GM12873 (cell line): ENCODE data around the gene RINL.

Experiments used
- CTCF ChIP-seq: IDR thresholded peaks from 2 replicates; pipeline ENCODE4 v1.5.1; 2012; ENCODE audit warnings: low read depth, mild to moderate bottlenecking, moderate library complexity, low read length, control low read depth; ENCODE audit not compliant: insufficient read depth; ENCODE audit errors: missing control alignments

Gene RINL

DNA sequence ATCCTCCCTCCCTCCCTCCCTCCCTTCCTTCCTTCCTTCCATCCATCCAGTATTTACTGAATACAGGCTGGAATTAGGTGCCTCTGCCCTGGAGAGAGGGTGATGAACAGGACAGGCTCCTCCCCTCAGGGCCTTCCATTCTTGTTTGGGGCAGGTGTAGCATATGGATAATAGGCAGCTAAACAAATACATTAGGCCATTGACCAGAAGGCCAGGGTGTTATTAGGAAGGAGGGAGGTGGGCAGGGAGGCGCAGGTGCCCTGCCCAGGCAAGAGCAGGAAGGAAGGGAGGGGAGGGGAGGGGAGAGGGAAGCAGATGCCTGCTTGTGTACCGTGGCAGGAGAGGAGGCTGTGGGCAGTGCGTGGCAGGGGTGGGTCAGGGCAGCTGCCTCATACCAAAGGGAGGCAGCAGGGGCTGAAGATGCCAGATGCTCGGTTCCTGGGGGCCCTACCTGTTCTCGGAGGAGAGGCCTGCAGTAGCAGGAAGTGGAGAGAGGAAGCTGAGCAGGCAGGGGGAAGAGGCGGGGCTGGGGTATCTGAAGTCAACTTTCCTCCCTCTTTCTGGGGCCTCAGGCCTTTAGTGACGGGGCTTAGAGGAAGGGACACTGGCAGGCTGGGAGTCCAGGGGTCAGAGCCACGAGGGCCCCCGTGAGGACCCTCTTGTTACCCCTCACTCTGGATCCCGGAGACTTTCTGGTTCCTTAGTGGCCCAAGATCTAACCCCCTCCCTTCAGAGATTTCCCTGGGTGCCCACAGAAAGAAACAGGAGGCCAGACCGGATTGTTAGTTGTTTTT lies at the start of gene RINL:
TSS of gene RINL (minus strand) at position 495 of the 794 bp plus-strand sequence. CDS start 1,533 bp downstream, outside the sequence.
- TF ChIP-seq CTCF: no peak

DNA sequence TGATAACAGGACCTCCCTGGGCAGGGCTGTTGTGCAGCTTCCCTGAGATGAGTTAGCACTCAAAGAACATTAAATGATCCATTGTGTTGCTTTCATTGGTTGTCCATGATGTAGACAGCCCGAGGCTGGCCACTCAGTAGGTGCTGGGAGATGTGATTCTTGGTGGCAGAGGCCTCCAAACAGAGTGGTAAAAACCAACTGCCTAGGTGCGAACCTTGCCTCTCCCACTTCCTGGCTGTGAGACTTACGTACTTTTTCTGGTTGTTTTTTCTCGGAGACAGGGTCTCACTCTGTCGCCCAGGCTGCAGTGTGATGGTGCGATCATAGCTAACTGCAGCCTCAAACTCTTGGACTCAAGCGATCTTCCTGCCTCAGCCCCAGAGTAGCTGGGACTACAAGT lies 46.3 kb upstream of the RINL start:
- no peak for TF ChIP-seq CTCF

- TF ChIP-seq CTCF: no peak
Measured at GRCh38 chr19:38922482-38922881, 44.4 kb upstream of the RINL start.

DNA sequence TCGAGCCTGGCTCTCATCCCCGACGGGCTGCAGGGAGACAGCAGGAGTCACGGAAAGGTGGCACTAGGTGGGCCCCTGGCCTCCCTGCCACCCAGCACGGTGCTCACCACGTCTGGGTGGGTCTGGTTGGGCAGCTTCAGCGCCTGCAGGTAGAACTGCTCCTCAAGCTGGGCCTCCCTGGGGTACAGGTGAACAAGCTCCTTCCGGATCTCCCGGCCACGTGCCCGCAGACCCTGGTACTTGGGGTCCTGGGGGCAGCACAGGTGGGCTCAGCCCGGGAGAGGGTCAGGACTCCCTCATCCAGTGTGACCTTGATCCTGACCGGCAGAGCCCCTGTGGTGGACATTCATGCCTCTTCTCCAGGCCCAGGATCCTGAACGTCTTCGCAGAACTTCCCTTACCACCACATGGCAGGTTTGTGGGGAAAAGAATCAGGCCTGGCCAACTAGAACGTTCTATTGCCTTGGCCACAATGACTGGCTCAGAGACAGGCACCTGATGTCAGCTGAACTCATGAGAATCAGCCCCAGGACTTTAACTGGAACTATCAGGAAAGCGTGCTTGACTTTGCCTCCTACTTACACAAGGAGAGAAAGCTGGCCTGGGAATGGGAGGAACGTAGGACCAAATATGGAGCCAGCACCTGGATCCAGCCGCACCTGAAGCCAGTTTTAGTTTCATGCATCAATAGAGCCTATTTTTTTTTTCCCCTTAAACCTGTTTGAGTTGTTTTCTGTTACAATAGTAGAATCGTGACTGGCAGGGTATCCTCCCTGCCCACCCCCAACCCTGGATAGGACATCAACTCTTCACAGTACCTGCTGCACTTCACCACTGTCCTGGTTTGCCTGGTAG lies 43.6 kb upstream of the RINL start:
- TF ChIP-seq CTCF: no peak

DNA sequence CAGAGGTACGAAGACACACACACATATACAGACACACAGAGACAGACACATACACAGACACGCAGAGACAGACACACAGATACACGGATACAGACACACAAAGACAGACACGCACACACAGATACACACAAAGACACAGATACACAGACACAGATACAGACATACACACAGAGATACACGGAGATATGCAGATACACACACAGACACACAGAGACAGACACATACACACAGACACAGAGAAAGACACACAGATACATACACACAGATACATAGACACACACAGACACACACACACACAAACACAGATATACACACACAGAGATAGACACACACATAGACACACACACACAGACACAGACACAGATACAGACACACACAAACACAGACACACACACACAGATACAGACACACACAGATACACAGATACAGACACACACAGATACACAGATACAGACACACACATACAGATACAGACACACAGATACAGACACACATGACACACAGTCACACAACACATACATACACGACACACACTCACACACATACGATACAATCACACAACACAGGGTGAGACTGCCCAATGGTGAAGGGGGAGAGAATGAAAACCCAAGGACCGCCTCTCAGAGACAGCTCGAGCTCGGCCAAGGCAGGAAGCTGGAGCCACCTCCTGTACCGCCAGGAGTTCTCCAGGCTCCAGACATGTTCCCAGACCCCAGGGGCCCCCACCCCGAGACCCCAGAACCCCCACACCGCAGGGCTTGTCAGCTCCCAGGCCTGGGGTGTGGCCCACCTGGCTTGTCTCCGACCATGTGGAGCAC lies 42.7 kb upstream of the RINL start:
- TF ChIP-seq CTCF: no peak

DNA sequence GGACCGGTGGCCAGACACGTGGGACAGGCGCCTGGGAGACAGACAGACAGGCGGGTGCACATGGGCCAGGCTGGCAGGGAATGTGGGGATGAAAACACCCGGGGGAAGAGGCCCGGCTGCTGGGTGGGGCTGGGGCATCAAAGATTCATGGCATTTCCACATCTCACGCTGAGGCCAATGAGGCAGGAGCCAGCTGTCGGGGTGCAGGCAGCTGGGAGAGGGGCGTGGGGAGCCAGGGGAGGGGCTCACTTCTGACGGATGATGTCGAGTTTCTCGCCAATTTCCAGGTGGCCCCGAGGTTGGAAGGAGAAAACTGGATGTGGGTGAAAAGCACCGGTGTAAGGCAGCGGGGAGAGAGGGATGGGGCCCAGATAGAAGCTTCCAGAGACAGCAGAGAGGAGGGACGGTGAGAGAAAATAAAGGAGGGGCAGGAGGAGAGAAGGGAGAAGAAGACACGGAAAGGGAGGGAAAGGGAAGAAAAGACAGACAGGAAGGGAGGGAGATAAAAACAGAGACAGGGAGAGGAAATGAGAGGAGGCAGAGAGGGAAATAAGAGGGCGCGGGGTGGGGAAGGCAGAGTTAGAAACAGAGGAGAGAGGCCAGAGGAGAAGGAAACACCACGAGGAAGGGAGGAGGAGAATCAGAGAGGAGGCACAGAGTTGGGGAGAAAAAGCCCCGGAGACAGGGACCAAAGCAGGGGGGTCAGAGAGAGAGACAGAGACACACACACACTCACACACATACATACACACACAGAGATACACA lies 41.9 kb upstream of the RINL start:
- no peak for TF ChIP-seq CTCF
